ENCODE results near the gene NR2F1-AS1.

DNA sequence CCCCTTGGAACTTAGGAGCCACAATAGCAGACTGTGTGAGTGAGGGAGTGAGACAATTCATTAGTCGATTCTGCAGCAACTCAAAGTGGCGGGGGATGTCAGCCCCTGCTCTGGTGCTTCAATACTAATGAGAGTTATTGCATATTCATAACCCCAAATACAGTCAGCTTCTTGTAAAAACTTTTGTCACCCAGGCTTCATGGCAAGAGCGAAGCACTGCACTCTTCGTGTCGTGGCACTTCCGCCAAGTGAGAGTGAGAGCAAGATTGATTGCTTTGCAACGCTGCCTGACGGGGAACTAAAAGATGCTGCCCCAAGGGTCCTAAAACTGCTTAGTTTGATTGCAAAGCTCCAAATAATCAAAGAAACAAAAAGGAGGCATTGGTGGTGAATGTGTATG lies 150.9 kb downstream of the NR2F1-AS1 start:
- no peak for TF ChIP-seq TAF1 (IDR thresholded peaks at IDR 0.05; ENCODE audit: borderline replicate concordance, insufficient read depth, low read length)
- no peak for TF ChIP-seq POLR2AphosphoS5 (IDR thresholded peaks at IDR 0.05; ENCODE audit: low read depth, low read length)
- TF ChIP-seq SIN3A (IDR thresholded peaks at IDR 0.05; ENCODE audit: borderline replicate concordance, insufficient read depth, low read length), result no peak
- TF ChIP-seq FOXP2 (optimal IDR thresholded peaks at IDR 0.05; ENCODE audit: borderline replicate concordance, extremely low read depth, extremely low read length, insufficient read depth), result no peak
- TF ChIP-seq, protein P1, sequence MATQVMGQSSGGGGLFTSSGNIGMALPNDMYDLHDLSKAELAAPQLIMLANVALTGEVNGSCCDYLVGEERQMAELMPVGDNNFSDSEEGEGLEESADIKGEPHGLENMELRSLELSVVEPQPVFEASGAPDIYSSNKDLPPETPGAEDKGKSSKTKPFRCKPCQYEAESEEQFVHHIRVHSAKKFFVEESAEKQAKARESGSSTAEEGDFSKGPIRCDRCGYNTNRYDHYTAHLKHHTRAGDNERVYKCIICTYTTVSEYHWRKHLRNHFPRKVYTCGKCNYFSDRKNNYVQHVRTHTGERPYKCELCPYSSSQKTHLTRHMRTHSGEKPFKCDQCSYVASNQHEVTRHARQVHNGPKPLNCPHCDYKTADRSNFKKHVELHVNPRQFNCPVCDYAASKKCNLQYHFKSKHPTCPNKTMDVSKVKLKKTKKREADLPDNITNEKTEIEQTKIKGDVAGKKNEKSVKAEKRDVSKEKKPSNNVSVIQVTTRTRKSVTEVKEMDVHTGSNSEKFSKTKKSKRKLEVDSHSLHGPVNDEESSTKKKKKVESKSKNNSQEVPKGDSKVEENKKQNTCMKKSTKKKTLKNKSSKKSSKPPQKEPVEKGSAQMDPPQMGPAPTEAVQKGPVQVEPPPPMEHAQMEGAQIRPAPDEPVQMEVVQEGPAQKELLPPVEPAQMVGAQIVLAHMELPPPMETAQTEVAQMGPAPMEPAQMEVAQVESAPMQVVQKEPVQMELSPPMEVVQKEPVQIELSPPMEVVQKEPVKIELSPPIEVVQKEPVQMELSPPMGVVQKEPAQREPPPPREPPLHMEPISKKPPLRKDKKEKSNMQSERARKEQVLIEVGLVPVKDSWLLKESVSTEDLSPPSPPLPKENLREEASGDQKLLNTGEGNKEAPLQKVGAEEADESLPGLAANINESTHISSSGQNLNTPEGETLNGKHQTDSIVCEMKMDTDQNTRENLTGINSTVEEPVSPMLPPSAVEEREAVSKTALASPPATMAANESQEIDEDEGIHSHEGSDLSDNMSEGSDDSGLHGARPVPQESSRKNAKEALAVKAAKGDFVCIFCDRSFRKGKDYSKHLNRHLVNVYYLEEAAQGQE (IDR thresholded peaks at IDR 0.05; ENCODE audit: insufficient read depth in 1 of 2, low read depth in 2 of 2, low read length in 2 of 2), result no peak
